OCI-M2 (cell line): ENCODE measurements around the gene NOTCH3.

Source experiments
- DNase-seq: peaks from one replicate; lab custom pipeline; 2025; ENCODE audit not compliant: unreplicated experiment; lab: John Stamatoyannopoulos, UW

NOTCH3 gene

DNA sequence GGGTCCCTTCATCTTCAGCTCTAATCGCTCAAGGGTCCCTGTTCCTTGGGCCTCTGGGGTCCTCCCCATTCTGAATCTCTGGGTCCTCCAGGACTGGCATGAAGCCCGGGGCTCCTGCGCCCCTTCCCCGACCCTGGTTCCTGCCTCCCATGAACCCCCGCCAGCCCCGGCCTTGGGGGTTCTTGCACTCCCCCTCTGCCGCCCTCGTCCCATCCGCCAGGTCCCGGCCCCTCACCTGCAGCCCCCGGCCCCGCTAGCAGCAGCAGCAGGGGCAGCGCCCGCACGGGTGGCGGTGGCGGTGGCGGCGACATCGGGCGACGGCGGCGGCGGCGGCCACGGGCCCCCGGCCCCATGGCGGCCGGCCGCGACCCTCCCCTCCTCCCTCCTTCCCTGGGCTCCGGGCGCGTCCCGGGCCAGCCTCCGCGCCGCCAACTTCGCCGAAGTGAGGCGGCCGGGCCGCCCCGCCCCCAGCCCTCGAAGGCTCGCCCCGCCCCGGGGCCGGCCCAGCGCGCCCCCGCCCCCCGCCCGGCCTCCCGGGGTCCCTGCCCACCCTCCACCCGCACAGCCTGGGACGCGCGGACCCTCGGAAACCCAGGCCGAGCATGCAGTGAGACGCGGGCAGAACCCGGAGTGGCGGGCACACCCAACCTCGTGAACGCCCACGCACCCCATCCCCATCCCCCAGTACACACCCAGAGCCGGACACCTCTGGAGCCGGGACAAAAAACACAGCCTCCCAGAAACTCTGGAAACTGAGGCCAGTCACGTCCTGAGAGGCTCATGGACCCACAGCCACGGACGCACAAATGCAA lies at the start of gene NOTCH3:
NOTCH3 (minus strand) TSS at position 443 of the 812 bp plus-strand sequence; CDS start at position 353, 90 bp downstream.
- no peak for DNase-seq

DNA sequence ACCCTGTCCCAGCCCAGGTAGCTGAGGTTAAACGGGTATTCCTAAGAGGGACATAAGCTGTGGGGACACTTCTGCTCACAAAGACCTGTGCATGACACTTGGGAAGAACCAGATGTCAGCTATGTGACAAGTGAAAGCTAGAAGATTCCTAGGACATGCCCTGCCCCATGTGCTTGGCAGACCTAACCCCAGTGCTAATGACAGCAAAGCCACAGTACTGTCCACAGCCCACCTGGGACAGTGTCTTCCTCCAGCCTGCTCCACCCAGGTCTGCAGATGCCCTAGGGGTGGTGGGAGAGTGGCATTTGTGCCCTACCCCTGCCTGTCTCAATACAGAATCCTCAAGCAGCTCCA lies 49.8 kb upstream of the NOTCH3 start:
- DNase-seq = no peak

DNA sequence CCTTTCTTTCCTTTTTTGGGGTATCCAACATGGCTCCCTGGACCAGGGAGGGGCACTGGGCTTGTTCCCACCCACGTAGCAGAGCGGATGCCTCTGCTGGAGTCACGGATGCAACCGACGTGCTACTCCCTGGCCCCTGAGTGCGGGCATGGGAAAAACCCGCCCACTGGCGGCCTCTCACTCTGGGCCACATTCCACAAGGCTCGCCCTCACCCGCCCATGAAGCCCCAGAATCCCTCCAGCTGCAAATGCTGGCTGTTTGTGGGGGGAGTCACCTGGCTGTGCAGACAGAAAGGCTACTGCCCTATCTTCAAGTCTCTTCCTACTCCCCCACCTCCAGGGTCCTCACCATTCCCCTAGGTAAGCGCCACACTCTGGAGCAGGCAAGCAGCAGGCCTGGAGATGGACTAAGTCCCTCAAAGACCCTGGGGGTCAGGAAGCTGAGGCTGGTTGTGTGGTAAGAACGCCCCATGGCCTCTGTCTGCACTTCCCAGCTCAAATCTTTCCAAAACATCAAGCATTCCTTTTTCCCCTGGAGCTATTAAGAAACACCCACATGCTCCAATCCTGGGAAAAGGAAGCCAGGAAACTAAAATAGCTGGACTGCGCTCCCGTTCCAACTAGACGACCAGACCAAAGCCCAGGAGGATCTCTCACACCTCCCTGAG lies 49.3 kb upstream of the NOTCH3 start:
- no peak for DNase-seq

DNA sequence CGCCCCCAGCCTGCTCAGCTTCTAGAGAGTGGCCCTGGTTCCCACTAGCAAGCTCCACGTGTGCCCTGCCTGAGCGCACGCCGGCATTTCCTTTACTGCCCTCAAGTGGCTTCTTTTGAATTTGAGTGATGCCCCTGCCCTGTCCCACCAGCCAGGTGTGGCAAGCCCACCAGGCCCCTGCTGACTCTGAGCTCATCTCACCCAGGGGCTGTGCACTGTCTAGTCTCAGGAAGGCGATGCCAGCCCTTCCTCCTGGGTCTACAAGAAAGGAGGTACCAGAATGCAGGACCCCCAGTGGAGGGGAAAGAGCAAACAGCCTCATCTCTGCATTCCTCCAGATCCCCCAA lies 48.7 kb upstream of the NOTCH3 start:
- no peak for DNase-seq

DNA sequence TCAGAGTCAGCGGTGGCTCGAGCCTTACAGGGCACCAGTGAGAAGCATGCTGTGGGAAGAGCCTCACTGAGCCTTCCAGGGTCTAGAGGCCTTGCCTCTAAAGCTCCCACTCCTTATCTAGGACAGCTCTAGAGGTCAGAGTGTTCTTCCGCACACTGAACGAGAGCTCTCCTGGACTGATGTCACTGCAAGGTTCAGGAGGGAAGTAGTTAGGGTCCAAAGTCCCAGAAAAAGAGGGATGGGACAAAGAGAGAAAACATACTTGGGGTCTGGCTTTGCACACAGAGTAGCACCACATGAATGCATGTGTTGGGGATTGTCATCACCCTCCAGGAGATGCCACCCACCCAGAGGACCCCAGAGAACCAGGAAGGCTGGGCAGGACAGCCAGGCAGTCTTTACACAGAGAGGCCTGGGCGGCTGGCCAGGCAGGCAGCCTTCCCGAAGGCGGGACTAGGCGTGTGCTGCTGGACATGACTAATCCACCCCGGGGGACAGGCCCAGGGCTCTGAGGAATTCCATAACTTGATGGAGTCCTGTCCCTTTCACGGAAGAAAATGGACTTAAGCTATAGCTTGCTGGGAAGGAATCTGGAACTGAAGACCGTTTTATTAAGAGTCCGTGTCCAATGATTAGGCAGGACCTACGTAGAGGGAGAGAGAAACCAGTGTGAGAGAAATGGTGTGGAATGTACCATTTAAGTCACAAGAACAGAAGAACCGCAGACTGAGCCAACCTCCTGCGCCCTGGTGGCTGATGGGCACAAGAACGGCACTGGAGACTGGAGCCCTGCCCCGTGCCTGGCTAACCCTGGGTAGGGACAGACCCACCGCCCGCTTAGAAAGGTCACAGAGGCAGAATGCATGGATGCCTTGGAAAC lies 48.1 kb upstream of the NOTCH3 start:
- DNase-seq = no peak

DNA sequence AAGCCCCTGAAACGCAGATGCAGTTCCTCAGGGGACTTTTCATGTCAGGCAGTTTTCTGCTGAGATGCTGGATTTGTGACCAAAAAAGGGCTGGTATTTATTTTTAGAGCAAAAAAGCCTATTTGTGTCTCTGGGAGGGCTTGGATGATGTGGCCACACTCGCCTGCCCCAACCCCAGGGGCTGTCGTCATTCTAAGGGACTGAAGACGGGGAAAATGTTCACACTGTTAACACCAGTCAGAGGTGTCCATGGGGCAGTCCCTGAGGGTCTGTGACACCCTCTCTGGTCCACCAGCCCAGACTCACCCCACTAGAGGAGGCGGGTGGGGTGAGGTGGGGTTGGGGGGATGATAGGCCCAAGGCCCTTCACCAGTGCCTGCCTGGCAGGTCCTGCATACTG lies 47.3 kb upstream of the NOTCH3 start:
- DNase-seq = no peak

DNA sequence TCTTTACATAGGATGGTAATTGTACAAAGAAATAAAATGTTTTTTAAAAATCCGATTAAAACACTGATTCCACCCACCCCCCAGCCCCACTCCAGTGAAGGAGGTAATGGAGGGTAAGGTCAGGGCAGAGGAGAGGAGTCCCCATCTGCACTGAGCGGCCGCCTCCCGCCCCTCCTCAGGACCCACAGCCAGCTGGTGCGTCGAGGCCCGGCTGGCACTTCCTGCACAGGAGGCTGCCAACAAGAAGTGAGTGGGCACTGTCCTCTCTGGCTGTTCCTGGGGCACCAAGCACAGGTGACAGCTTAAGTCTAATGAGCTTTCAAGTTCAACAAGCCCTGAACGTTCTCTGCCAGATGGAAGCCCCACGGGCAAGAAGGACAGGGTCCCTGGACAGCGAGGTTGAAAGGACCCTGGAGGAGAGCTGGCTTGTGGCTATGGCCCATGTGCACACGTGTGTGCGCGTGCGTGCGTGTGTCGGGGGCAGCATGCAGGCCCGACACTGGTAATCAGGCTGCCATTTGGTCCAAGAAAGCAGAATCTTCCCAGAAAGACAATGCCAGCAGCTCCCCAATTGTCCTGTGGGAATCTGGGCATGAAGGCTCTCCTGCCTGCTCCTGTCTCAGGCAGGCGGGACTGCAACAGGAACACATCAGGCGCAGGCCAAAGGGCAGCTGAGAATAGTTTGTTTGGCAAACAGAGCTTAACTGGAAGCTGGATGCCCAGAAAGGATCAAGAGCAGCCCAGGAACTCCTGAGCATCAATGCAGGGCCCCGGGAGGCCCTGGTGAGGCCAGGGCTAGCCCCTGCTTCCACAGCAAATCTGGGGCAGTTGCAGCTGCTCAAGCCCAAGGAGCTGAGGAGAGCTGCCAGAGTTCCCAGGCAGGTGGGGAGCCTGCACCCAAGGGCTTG lies 46.6 kb upstream of the NOTCH3 start:
- no peak for DNase-seq

DNA sequence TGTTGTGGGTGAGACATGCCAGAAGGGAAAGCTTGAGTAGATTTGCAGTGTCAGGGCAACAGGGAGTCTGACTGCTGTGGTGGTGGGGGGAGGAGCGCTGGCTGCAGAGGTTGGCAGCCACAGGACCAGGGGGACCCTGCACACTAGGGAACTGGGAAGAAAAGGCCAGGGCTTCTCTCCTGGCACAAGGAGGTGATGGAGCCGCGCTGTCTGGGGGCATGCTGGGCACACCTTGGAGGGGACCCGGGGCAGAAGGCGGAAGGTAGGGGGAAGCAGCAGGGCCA lies 45.3 kb upstream of the NOTCH3 start:
- DNase-seq = no peak

DNA sequence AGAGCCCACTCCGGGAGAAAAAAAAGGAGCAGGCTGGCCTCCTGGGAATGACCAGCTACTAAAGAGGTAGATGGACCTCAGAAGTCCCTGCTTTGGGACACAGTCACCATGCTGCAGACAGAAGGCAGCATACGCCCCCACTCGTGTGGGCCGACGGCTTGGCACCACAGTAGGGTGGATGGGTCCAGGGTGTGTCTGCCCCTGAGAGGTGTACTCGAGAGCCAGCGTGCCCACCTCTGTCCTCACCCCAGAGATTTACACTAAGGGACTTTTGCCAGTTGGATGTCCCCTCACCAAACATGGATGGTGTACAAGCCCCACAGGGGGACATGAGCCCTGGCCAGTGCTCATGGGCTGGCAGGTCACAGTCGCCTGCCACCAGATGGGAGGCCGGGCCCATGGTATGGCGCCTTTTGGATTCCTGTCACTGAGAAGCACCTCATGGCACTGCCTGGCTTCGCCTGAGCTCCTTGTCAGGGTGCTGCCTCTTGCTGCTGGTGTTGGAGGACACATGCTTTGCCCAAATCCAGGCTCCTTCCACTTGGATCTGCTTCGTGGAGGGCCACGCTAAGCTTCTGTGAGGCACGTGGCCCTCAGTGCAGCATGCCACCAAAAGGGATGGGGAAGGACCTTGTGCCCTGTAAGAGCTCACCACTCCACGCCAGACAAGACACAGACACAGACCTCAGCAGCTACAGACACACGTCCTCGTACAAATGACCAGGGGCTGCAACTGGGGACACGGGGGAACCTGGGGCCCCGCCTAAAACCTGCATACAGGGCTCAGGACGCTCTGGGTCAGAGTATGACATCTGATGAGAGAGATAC lies 44.8 kb upstream of the NOTCH3 start:
- no peak for DNase-seq

DNA sequence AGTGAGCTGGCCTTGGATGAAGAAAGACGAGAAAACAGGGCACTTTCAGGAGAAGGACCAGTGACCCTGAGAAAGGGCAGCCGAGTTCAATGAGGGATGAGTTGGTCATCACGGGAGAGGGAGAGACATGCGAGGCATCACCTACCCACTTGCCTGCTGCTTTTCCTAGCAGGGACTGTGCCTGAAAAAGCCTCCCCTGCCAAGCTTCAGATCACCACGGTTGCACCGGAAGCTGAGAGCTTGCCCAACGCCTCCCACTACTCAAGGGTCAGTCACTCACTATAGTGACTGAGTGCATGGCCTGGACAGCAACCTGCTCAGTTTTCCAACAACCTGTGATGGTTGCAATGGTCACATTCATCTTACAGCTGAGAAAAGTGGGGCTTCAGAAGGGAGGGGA lies 44.0 kb upstream of the NOTCH3 start:
- no peak for DNase-seq

DNA sequence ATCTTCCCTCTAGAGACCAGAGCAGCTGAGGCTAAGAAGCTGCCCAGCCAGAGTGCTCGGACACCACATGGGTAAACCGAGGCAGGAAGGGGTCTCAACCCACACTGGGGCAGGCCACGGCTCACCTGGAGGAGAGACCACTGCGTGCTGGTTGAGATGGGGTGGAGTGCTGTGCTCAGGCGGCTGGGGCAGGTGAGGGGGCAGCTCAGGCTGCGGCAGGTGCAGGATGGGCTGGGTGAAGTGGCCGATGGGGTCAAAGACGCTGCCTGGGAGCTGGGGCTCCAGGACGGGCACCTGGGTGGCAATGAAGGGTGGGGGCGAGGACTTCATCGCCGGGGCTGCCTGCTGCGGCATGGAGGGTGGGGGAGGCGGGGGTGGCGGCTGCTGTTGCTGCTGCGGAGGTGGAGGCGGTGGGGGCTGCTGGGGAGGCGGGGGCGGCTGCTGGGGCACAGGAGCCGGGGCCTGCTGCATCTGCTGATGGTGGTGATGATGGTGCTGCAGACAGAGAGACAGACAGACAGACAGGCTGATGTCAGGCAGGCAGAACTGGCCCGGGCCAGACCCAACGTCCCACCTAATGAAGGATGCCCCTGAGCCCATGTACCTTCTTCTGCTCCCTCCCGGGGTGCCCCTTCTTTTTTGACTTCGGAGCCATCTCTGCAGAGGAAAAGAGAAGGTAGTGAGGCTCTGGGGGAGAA lies 43.5 kb upstream of the NOTCH3 start:
- no peak for DNase-seq

DNA sequence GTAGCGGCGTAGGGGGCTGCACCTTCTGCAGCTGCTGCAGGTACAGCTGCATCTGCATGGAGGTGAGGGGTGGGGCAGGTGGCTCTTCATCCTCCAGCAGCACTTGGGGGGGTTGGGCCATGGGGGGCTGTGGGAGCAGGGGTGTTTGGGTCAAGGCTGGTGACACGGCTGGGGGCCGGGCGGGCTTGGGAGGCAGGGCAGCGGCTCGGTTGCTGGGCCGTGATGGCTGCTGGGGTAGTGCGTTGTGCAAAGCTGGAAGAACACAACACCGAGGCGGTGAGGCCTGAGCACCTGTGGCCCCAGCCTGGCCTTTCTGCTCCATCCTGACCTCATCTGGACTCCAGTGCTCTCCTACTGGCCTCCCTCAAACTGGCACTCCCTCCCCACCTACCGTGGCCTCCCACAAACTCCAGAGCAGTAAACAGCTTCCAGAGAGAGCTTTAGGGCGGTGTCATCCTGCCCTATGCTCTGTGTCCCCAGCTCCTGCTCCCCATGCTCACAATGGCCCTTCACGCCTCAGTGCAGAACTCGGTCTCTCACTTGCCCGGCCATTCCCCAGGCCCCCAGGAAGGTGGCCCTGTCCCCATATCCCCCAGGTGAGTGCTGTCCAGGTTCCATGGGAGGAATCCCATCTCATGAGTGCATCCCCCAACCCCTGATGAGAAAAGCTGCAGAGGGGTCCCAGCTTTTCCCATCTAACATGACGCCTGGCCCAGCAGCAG lies 42.6 kb upstream of the NOTCH3 start:
- no peak for DNase-seq

DNA sequence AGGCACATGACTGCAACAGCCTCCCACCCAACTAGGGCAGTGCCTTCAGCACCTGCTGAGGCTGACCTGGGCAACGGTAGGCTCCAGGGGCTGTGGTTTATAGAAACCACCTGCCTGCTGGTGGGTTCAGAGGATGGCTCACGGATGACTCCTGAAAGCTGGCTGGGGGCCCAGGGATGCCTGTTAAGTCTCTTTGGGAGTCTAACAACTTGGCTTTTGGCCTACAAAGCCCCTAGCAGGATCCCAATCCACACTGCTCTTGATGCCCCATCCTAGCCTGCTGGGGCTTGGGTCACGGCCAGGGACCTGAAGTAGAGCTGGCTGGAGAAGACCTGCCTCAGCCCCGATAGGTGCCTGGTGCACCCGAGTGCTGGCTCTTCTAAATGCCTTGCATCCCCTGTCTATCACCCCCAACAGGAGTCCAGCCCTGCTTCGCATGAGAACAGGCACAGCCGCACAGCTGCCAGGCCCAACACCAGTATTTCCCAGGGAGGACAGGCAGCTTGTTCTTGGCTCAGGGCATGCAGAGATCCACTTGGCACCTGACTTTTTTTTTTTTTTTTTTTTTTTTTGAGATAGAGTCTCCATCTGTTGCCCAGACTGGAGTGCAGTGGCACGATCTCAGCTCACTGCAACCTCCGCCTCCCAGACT lies 40.6 kb upstream of the NOTCH3 start:
- no peak for DNase-seq

DNA sequence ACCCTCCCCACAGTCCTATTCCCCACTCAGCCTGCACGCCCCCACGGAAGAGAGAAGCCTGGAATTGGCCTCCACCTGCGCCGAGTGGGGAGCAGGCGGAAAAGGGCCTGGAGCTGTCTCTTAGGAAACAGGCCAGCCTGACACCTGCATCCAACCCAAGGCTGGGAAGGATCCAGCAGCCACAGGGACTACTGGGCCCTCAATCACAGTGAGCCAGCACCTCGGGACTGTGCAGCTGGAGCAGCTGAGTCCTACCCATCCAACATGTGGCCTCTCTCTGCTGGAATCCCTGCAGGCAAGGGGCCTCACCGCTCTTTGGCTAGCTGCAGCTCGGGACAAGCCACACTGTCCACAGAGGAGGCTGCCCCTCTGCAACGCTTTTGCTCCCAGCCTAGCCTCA lies 39.7 kb upstream of the NOTCH3 start:
- no peak for DNase-seq

DNA sequence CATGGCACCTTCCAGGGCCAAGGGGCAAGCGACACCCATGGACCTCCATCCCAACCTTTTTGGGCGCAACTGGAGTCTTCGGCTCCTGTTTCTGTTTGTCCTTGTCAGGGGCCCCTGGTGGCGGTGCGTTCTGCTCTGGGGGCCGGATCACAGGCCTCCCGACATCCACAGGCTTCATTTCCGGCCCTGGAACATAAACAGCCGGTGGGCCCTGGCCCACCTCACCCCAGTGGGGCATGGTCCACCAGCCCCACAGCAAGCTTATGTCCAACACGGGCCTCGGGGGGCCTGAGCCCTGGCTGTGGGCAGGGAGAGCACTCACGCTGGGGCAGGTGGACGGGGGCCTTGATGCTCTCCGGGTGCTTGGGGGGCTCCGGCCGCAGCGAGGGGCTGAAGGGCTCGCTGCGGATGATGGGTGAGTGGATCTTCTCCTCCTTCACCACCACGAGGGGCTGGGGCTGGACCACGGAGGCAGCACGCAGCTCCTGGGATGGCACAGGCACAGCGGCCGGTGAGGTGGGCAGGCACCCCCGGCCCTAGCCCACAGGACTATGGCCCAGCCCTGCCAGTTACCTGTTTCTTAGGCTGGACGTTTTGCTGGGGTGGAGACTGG lies 38.6 kb upstream of the NOTCH3 start:
- DNase-seq = no peak

DNA sequence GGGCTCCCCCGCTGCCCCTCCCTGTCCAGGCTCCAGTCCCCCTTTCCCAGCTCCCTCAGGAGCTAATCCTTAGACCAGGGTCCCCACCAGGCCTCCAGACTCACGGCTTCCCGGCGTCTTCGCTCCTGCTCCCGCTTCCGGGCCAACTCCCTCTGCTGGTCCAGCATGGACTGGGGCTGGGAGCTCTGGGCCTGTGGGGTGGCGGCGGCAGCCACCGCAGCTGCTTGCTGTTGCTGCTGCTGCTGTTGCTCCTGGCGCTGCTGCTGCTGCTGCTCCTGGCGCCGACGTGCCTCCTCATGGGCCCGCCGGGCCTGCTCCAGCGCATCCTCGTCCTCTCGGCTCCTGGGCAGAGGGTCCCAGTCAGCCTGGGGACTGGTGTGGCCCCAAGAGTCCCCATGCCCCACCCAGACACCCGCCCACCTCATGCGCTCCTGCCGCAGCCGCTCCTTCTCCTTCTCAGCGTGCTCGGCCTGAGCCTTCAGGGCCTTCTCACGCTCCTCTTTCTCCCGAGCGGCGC lies 37.9 kb upstream of the NOTCH3 start:
- no peak for DNase-seq

DNA sequence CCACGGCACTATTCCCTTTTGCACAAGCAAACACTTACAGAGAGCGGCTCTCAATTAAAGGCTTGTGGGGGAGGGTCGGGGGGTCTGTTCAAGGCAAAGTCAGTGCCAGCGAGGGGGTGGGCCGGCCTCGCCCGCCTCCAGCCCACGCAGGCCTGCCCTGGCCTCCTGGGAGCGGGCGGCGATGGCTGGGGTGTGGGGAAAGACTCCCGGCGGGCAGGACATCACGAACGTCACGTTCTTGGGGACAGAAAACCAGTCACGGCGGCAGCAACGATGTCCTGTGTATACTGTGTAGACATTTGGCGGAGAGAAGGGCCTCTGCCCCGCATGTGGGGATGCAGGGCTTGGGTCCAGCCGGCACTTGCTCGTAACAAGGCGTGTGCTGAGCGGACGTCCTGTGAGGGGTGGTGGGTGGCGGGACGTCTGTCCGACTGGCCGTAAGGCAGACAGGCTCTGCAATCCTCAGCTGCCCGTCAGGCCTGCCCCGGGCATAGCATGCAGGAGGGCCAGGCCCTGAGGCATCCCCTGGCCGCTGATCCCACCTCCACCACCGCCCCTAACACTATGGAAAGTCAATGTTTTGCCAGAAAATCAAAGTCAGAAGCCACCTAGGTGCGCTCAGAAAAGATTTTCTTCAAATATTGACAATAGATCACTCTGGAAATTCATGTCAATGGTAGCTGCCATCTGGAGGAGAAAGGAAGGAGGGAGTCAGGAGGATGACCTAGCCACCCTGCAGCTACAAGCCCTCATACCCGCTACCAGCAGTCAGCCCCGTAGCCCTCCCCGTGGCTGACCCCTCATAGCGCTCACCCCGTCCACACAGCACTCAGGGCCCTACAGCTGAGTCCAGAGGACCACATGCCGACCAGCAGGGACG lies 37.2 kb upstream of the NOTCH3 start:
- DNase-seq = no peak
